Measurements from ENCODE around the gene VTI1A.

DNA sequence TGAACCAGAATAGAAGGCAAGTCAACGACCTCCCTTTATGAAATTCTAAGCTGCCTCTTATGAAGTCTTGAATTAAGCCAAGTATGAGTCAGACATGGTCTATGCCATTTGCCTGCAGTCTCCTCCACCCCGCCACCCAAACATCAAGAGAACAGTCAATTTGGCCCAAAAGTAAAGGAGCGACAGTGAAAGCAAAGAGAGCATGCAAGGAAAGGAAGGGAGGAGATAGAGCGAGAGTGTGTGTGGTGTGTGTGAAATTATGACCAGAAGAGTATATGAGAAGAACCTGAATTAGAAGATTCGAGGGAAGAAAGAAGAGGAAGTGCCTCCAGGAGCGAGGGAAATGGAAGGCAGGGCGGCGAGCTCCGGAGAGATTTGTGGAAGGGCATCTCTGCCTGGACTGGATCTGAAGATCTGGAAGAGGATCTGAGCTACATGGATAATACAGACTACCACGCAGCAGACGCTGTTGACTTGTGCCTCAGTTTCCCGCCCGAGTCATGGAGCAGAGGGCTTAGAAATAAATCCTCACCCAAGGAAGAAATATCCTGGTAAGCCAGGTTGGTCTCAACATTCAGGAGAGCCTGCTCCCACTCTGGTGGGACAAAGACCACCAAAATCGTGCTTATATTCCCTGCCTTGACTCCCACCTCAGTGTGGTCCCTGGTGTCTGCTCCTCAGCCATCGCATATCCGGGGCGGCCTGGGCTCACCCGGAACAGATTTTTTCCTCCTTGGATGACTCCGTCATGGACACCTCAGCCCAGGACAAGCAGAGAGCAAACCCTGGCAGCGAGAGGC, 760 bp upstream of the VTI1A start:
- TF ChIP-seq, protein P1, sequence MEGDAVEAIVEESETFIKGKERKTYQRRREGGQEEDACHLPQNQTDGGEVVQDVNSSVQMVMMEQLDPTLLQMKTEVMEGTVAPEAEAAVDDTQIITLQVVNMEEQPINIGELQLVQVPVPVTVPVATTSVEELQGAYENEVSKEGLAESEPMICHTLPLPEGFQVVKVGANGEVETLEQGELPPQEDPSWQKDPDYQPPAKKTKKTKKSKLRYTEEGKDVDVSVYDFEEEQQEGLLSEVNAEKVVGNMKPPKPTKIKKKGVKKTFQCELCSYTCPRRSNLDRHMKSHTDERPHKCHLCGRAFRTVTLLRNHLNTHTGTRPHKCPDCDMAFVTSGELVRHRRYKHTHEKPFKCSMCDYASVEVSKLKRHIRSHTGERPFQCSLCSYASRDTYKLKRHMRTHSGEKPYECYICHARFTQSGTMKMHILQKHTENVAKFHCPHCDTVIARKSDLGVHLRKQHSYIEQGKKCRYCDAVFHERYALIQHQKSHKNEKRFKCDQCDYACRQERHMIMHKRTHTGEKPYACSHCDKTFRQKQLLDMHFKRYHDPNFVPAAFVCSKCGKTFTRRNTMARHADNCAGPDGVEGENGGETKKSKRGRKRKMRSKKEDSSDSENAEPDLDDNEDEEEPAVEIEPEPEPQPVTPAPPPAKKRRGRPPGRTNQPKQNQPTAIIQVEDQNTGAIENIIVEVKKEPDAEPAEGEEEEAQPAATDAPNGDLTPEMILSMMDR (IDR thresholded peaks at IDR 0.05; ENCODE audit: poor library complexity, severe bottlenecking), result no peak
- TF ChIP-seq TAF1 (IDR thresholded peaks at IDR 0.05; ENCODE audit: low read depth) (no peak), RAD21 (conservative IDR thresholded peaks at IDR 0.05) (peak; percentile 35), EP300 (conservative IDR thresholded peaks at IDR 0.05; ENCODE audit: poor library complexity, severe bottlenecking) (no peak), EZH2 (IDR thresholded peaks at IDR 0.05; ENCODE audit: borderline replicate concordance, insufficient read depth, low read length, poor library complexity, severe bottlenecking) (no peak), POLR2AphosphoS5 (IDR thresholded peaks at IDR 0.05) (no peak)
- TF ChIP-seq, protein P2, sequence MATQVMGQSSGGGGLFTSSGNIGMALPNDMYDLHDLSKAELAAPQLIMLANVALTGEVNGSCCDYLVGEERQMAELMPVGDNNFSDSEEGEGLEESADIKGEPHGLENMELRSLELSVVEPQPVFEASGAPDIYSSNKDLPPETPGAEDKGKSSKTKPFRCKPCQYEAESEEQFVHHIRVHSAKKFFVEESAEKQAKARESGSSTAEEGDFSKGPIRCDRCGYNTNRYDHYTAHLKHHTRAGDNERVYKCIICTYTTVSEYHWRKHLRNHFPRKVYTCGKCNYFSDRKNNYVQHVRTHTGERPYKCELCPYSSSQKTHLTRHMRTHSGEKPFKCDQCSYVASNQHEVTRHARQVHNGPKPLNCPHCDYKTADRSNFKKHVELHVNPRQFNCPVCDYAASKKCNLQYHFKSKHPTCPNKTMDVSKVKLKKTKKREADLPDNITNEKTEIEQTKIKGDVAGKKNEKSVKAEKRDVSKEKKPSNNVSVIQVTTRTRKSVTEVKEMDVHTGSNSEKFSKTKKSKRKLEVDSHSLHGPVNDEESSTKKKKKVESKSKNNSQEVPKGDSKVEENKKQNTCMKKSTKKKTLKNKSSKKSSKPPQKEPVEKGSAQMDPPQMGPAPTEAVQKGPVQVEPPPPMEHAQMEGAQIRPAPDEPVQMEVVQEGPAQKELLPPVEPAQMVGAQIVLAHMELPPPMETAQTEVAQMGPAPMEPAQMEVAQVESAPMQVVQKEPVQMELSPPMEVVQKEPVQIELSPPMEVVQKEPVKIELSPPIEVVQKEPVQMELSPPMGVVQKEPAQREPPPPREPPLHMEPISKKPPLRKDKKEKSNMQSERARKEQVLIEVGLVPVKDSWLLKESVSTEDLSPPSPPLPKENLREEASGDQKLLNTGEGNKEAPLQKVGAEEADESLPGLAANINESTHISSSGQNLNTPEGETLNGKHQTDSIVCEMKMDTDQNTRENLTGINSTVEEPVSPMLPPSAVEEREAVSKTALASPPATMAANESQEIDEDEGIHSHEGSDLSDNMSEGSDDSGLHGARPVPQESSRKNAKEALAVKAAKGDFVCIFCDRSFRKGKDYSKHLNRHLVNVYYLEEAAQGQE (IDR thresholded peaks at IDR 0.05; ENCODE audit: borderline replicate concordance), result peak; percentile 49
